Coronary artery (tissue), 2 donors: ENCODE results near the gene ESYT3.
"Not testable (repeated sequence)": the region's sequence is repeated elsewhere in the genome, so short reads cannot be mapped to it uniquely, and the experiment has no call there.

Experiments
- DNase-seq: peaks from one replicate; pipeline ENCODE4 v3.0.0-alpha.2; 2017; ENCODE audit warnings: low spot score
- H3K27ac ChIP-seq, 2 donors: fragments of 200-600 bp; sonication (generic); one replicate each; pipeline ENCODE4 v1.5.1; 2016 to 2019
- H3K4me3 ChIP-seq: fragments of 200-600 bp; sonication (generic); 2 replicates; pipeline ENCODE4 v1.5.1; 2016; ENCODE audit warnings: mild to moderate bottlenecking, moderate library complexity
- TF ChIP-seq, protein P1 (sequence below): fragments of 200-600 bp; sonication (generic); IDR thresholded peaks from one replicate; pipeline ENCODE4 v1.5.1; 2019; ENCODE audit warnings: antibody characterized with exemption

ESYT3 gene

DNA sequence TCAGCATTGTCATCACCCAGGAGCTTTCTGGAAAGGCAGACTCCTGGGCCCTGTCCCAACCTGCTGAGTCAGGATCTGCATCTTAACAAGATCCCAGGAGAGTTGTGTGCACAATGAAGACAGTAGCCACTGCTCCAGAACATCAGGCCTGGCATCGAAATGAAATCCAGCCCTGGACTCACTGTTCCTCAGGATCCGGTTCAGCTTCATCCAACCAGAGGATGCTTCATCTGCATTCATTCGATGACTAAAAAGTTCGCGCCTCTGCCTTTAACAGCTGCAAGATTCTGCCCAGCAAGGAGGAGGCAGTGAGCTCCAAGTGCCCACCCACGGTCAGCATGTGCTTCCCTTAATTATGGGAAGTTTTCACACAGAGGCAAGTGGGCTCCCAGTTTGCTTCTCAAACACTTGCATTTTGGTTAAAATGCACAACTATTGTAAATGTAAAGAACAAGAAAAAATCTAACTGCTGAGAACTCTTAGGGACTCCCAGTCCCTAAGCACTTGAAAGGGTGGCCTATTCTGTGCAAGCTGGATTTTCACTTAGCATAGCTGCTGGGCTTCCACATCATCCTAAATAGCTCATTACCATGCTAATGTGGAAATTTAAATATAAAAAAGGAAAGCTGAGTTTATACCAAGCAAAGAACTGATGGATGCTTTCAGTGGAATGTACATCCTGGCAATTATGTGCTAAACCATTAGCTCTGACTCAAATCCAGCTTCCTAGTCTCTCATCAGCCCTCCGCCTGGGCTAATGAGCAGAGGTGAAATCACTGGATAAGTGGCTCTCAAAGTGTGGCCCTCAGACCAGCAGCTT is 25.5 kb upstream of the ESYT3 start:
- TF ChIP-seq, protein P1, sequence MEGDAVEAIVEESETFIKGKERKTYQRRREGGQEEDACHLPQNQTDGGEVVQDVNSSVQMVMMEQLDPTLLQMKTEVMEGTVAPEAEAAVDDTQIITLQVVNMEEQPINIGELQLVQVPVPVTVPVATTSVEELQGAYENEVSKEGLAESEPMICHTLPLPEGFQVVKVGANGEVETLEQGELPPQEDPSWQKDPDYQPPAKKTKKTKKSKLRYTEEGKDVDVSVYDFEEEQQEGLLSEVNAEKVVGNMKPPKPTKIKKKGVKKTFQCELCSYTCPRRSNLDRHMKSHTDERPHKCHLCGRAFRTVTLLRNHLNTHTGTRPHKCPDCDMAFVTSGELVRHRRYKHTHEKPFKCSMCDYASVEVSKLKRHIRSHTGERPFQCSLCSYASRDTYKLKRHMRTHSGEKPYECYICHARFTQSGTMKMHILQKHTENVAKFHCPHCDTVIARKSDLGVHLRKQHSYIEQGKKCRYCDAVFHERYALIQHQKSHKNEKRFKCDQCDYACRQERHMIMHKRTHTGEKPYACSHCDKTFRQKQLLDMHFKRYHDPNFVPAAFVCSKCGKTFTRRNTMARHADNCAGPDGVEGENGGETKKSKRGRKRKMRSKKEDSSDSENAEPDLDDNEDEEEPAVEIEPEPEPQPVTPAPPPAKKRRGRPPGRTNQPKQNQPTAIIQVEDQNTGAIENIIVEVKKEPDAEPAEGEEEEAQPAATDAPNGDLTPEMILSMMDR: no peak

DNA sequence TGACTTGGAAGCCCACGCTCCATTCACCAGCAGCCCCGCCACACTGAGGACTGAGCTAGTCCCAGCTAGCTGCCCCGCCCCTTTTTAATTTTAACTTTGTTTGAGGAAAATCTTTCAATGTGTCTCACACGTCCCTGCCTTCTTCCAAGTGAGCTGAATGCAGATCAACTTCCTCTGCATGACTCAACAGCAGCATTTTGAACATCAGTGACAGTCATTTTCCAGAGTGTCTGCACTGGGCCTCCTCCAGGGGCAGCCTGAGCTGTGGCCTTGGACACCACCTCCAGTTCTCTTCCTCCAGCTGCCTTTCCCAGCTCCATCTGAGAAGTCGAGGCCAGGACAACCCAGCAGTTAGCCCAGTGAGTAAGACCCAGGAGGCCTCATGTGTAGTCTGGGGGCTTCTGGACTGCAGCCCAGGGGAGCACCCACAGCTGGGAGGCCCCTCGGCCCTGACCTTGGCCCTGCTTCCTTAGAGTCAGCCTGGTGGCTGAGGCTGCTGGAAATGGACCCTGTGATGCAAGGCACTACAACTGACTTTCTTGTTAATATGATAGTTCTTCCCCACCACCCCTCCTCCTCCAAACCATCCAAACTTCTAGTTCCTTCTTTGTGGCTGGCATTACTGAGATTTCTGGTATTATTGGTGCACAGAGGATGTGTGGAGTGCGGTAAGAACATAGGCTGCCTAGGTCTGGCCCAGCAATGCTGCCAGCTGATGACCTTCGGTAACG is 21.4 kb upstream of the ESYT3 start:
- Histone ChIP-seq H3K27ac (peak overlapping the region in 1 of 2 donors; percentile 46), H3K4me3 (no peak overlapping the region)
- TF ChIP-seq, protein P1: no peak
- DNase-seq: peak; percentile 66

More for the DNA sequence above, 25.5 kb upstream of the ESYT3 start:
- no peak overlapping the region for H3K27ac ChIP-seq
- no peak overlapping the region for H3K4me3 ChIP-seq
- DNase-seq: peak; percentile 43

DNA sequence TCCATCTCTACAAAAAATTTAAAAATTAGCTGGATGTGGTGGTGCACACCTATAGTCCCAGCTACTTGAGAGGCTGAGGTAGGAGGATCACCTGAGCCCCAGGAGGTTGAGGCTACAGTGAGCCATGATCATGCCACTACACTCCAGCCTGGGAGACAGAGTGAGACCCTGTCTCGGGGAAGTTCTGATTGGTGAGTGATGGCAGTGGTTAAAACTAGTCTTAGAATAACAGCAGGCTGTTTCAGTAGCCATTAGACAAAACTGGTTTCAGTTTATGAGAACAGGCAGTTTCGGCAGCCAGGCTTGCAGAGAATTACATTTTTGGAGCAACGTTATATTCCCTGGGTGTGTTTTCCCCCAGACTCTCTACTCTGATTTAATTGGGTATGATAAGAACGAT is 18.2 kb upstream of the ESYT3 start:
- not testable (repeated sequence) for H3K27ac ChIP-seq, H3K4me3 ChIP-seq
- DNase-seq: peak; percentile 0

DNA sequence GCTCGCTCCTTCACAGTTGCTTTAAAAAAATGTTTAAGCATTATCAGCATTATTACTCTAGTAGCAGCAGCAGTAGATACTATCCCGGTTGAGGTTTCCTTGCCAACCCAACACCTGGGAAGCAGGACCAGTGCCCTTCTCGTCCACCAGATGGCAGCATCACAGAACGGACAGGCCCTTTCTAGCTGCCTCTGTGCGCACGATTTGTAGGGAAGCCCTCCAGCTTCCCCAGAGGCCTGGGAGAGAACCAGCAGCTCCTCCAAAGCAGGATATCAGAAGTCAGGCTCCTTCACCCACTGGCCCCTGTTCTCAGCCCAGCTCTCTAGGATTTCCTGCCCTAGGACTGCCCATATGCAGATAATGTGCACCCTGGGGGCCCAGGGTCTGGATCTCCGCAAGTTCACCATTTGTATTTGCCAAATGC is 16.8 kb upstream of the ESYT3 start:
- no peak for DNase-seq
- Histone ChIP-seq H3K27ac (no peak overlapping the region), H3K4me3 (no peak overlapping the region)
- TF ChIP-seq, protein P1: peak; percentile 89

DNA sequence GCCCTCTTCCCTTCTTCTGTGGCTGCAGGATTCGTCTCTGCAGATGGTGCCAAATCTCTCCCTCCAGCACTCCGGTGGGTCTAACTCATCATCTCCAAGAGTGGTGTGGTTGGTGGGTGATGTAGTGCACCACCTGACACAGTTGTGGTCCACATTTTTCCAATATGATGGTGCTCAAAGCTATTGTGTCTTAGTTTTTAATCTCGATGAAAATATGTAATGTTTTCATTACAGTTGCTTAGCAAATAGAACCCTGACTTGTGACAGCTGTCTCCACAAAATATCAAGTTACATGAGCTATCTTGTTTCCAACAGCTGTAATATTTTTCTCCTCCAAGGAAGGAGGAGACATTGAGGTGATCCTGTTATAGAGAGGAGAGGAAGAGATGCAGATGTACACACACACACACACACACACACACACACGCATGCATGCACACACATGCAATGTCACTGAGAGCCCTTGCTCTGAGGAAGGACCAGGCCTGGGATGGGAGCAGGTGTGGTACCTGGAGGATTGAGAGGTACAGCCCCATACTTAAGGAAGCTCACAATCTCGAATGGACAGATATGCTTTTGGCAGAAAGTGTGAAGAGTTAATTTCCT is 15.7 kb upstream of the ESYT3 start:
- no peak for DNase-seq
- no peak overlapping the region for H3K4me3 ChIP-seq
- TF ChIP-seq, protein P1: no peak
- H3K27ac ChIP-seq: no peak overlapping the region

DNA sequence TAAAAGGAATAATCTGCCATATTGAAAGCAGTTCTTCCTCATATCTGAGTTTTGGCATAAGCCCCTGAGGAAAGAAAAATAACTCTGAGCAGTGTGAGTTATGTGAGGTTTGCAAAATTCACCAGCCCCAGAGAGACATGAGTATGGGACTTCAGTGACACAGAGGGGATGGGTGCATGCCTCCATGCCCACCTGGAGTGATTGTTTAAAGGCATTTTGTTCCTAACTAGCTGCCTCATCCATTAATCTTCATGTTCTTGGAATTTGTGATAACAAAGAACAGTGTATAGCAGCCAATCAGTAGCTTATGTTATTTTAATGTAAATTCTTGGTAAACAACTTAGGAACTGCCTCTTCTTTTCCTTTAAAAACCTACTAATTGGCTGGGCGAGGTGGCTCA is 11.1 kb upstream of the ESYT3 start:
- TF ChIP-seq, protein P1: no peak
- Histone ChIP-seq H3K4me3 (no peak overlapping the region), H3K27ac (no peak overlapping the region)
- DNase-seq: no peak

DNA sequence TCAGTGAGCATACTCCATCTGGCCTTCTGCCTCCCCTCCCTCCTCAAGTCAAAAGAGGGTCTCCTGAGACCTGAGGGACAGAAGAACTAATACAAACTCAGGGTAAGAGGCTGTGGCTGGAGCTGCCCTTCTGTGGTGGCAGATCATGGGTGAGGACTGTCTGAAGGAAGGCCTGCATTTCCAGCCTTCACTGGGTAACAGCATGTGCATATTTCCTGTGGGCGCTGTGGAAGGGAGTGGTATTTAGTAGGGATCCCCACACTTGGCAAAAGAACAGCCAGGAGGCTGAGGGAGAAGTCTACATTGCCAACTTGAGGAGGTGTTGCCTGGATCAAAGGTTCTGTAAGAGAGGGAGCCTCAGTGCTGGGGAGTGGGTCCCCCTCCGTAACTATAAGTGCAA is 10.1 kb upstream of the ESYT3 start:
- Histone ChIP-seq H3K27ac (no peak overlapping the region), H3K4me3 (no peak overlapping the region)
- DNase-seq: no peak
- TF ChIP-seq, protein P1: no peak
